ENCODE results near the gene RABL6. TPM values are rescaled to one million over a fixed set of nuclear protein-coding genes. Genes with fewer than 3 reads are reported as not detected.

Gene RABL6
- total RNA-seq, 6 experiments from 2014 or later = 77.8 to 87.7 (median 84.0) TPM

- Mint-ChIP-seq H3K4me1 (ENCODE audit: low read depth) (peaks cover 12% of the 10 kb centered on the region), H3K9me3 (no peaks in the 10 kb centered on the region), H3K36me3 (ENCODE audit: low read depth) (no peaks in the 10 kb centered on the region; the same call in 1 of the 2 replicates), H3K27ac (no peak overlapping the region), H3K27me3 (ENCODE audit: insufficient read depth) (no peaks in the 10 kb centered on the region), H3K4me3 (no peak overlapping the region)
- no peak for TF ChIP-seq CTCF (IDR thresholded peaks at IDR 0.05)
- DNase-seq = no peak
These were observed 52.8 kb downstream of the RABL6 start for GRCh38 chr9:136860529-136860928.

- peaks cover 12% of the 10 kb centered on the region for H3K4me1 Mint-ChIP-seq (ENCODE audit: low read depth)
- DNase-seq = no peak
- no peaks in the 10 kb centered on the region for H3K27me3 Mint-ChIP-seq (ENCODE audit: insufficient read depth)
- no peaks in the 10 kb centered on the region; the same call in 1 of the 2 replicates for H3K36me3 Mint-ChIP-seq (ENCODE audit: low read depth)
- no peak for TF ChIP-seq CTCF (IDR thresholded peaks at IDR 0.05)
- no peaks in the 10 kb centered on the region for H3K9me3 Mint-ChIP-seq
- no peak overlapping the region for H3K27ac Mint-ChIP-seq
- no peak overlapping the region for H3K4me3 Mint-ChIP-seq
These were observed 53.5 kb downstream of the RABL6 start for GRCh38 chr9:136860933-136861873.

GRCh38 chr9:136861874-136862457 lies 54.2 kb downstream of the RABL6 start:
- no peaks in the 10 kb centered on the region for H3K27me3 Mint-ChIP-seq (ENCODE audit: insufficient read depth)
- no peak overlapping the region for H3K27ac Mint-ChIP-seq
- peaks cover 12% of the 10 kb centered on the region for H3K4me1 Mint-ChIP-seq (ENCODE audit: low read depth)
- H3K9me3 Mint-ChIP-seq = no peaks in the 10 kb centered on the region
- no peak for DNase-seq
- H3K4me3 Mint-ChIP-seq = no peak overlapping the region
- H3K36me3 Mint-ChIP-seq (ENCODE audit: low read depth) = no peaks in the 10 kb centered on the region; the same call in 1 of the 2 replicates
- no peak for TF ChIP-seq CTCF (IDR thresholded peaks at IDR 0.05)

DNA sequence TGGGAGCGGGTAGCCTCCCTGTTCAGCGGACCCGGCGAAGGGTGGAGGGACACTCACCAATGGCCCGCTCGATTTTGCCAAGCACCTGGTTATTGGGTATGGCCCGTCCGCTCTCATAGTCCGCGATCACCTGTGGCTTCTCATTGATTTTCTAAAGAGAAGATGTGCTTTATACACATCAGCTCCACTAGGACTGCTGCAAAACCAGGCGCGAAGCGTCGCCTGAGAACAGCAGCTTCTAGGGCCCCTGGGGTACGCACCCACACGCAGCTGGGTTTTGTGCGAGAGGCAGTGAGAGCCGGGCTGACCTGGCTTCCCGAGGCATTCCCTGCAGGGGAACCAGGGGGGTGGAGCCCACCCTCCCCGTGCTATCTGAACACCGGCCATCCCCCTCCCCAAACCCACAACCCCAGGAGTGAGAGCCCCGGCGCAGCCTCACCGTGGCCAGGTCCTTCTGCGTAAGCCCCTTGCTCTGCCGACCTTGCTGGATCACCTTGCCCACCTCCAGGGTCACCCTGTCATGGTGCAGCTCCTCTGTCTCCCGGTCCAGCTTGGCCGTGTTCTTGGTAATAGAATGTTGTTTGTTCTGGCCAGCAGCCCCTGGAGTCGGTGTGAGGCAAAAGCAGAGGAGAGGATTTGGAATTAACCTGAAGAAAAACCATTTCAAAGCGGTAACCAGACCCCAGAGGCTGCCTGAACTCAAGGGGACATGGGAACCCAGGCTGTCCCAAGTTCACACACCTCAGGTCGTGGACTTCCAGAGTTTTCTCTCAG lies 55.3 kb downstream of the RABL6 start:
- H3K9me3 Mint-ChIP-seq = peaks cover 4% of the 10 kb centered on the region; the same call in 1 of the 2 replicates
- DNase-seq = no peak
- no peaks in the 10 kb centered on the region for H3K27me3 Mint-ChIP-seq (ENCODE audit: insufficient read depth)
- peaks cover 6% of the 10 kb centered on the region; the same call in 1 of the 2 replicates for H3K36me3 Mint-ChIP-seq (ENCODE audit: low read depth)
- H3K4me3 Mint-ChIP-seq = no peak overlapping the region
- no peak overlapping the region for H3K27ac Mint-ChIP-seq
- no peak for TF ChIP-seq CTCF (IDR thresholded peaks at IDR 0.05)
- peaks cover 12% of the 10 kb centered on the region for H3K4me1 Mint-ChIP-seq (ENCODE audit: low read depth)

- H3K4me3 Mint-ChIP-seq = no peak overlapping the region
- peaks cover 11% of the 10 kb centered on the region for H3K36me3 Mint-ChIP-seq (ENCODE audit: low read depth)
- TF ChIP-seq CTCF (IDR thresholded peaks at IDR 0.05) = no peak
- peaks cover 5% of the 10 kb centered on the region for H3K9me3 Mint-ChIP-seq
- DNase-seq = no peak
- no peaks in the 10 kb centered on the region; the same call in 1 of the 2 replicates for H3K27me3 Mint-ChIP-seq (ENCODE audit: insufficient read depth)
- peak overlapping the region; percentile 21; the same call in 1 of the 2 replicates for H3K27ac Mint-ChIP-seq
- H3K4me1 Mint-ChIP-seq (ENCODE audit: low read depth) = peaks cover 12% of the 10 kb centered on the region
These were observed 56.0 kb downstream of the RABL6 start for GRCh38 chr9:136863623-136864273.
